Measurements from ENCODE around the gene SCAMP1.

Gene SCAMP1

DNA sequence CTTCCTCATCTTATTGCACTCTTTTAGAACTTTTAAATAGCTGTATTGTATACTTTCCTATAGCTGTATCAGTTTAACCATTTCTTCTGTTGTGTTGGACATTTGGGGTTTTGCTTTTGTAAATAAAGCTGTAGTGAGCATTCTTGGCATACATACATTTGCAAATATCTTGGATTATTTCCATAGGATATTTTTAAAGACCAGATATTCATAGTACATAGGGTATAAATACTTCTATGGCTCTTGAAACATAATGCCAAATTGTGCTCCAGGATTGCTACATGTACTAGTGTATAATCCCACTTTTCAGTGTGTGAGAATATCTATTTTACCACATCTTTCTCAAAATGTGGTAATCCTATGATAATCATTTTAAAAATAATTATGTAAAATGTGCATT, 51.2 kb downstream of the SCAMP1 start (continued):
- TF ChIP-seq, protein P1, sequence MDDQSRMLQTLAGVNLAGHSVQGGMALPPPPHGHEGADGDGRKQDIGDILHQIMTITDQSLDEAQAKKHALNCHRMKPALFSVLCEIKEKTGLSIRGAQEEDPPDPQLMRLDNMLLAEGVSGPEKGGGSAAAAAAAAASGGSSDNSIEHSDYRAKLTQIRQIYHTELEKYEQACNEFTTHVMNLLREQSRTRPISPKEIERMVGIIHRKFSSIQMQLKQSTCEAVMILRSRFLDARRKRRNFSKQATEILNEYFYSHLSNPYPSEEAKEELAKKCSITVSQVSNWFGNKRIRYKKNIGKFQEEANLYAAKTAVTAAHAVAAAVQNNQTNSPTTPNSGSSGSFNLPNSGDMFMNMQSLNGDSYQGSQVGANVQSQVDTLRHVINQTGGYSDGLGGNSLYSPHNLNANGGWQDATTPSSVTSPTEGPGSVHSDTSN (CRISPR knock-in tag; IDR thresholded peaks at IDR 0.05) = no peak
- TF ChIP-seq ZNF354C (tag by site-specific recombination; IDR thresholded peaks at IDR 0.05; ENCODE audit: borderline replicate concordance, low read depth) (no peak), ZFP3 (tag by site-specific recombination; IDR thresholded peaks at IDR 0.05; ENCODE audit: low read depth) (no peak), ZNF600 (tag by site-specific recombination; IDR thresholded peaks at IDR 0.05) (no peak), ZNF155 (tag by site-specific recombination; IDR thresholded peaks at IDR 0.05) (no peak), IKZF3 (tag by site-specific recombination; IDR thresholded peaks at IDR 0.05) (no peak), ZNF394 (tag by site-specific recombination; IDR thresholded peaks at IDR 0.05; ENCODE audit: borderline replicate concordance) (no peak), ZNF624 (tag by site-specific recombination; IDR thresholded peaks at IDR 0.05) (no peak), ZNF175 (tag by site-specific recombination; IDR thresholded peaks at IDR 0.05) (no peak), ZNF544 (tag by site-specific recombination; IDR thresholded peaks at IDR 0.05) (no peak)

GRCh38 chr5:78416677-78417425, 56.4 kb downstream of the SCAMP1 start:
- no peaks in the 10 kb centered on the region for H3K9me3 ChIP-seq (ENCODE audit: control insufficient read depth, insufficient read depth, low read depth, low read length)
- TF ChIP-seq ZNF133 (tag by site-specific recombination; IDR thresholded peaks at IDR 0.05) = peak; percentile 36; the same call in 1 of the 2 replicates
- no peak for TF ChIP-seq ZNF544 (tag by site-specific recombination; IDR thresholded peaks at IDR 0.05)
- no peak for TF ChIP-seq ZBTB8A (tag by site-specific recombination; IDR thresholded peaks at IDR 0.05)
- TF ChIP-seq, protein P2, sequence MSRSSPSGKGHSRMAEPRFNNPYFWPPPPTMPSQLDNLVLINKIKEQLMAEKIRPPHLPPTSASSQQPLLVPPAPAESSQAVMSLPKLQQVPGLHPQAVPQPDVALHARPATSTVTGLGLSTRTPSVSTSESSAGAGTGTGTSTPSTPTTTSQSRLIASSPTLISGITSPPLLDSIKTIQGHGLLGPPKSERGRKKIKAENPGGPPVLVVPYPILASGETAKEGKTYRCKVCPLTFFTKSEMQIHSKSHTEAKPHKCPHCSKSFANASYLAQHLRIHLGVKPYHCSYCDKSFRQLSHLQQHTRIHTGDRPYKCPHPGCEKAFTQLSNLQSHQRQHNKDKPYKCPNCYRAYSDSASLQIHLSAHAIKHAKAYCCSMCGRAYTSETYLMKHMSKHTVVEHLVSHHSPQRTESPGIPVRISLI (tag by site-specific recombination; IDR thresholded peaks at IDR 0.05) = no peak
- TF ChIP-seq ZNF837 (tag by site-specific recombination; IDR thresholded peaks at IDR 0.05) = no peak
- TF ChIP-seq, protein P3, sequence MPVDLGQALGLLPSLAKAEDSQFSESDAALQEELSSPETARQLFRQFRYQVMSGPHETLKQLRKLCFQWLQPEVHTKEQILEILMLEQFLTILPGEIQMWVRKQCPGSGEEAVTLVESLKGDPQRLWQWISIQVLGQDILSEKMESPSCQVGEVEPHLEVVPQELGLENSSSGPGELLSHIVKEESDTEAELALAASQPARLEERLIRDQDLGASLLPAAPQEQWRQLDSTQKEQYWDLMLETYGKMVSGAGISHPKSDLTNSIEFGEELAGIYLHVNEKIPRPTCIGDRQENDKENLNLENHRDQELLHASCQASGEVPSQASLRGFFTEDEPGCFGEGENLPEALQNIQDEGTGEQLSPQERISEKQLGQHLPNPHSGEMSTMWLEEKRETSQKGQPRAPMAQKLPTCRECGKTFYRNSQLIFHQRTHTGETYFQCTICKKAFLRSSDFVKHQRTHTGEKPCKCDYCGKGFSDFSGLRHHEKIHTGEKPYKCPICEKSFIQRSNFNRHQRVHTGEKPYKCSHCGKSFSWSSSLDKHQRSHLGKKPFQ (tag by site-specific recombination; IDR thresholded peaks at IDR 0.05) = no peak
- TF ChIP-seq REPIN1 (tag by site-specific recombination; IDR thresholded peaks at IDR 0.05; ENCODE audit: low read depth) = no peak
- TF ChIP-seq ZNF184 (tag by site-specific recombination; IDR thresholded peaks at IDR 0.05) = no peak
- no peak for TF ChIP-seq ZNF514 (tag by site-specific recombination; IDR thresholded peaks at IDR 0.05)
- POLR2A ChIA-PET = no interaction called here
- no peak overlapping the region for H3K4me3 ChIP-seq (ENCODE audit: low read depth, low read length)
- no peaks in the 10 kb centered on the region for H3K4me1 ChIP-seq (ENCODE audit: control insufficient read depth, insufficient read depth, low read length)
- CTCF ChIA-PET = interaction anchor here (0.9 kb wide), 1 partner anchor 72 kb away, joined by 6 read pairs; no protein-coding TSS in a partner anchor
- H3K36me3 ChIP-seq (ENCODE audit: control insufficient read depth in 2 of 2, insufficient read depth in 1 of 2, low read length in 2 of 2) = peaks cover 4 to 14% of the 10 kb centered on the region in 2 experiments; a peak in 2 of 3 replicates
- no peak overlapping the region for H3K27ac ChIP-seq (ENCODE audit: extremely low read depth, low read depth, low read length)

DNA sequence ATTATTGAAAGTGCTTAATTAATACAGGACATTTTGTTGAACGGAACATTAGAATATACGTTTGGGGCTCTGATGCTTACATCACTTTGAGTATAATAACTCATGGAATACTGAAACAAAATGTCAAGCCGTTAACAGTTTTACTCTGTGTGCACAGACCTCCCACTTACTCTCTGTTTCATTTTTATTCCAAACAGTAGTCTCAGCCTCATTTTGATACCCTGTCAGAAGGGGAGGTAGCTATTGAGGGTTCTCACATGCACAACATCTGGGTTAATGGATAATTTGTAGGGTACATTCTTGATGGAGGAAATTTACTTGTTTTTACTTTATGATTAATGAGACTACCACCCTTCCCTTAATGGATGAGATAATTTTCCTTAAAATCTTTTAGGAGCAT, 59.0 kb downstream of the SCAMP1 start:
- H3K4me1 ChIP-seq (ENCODE audit: control insufficient read depth, insufficient read depth, low read length) = no peaks in the 10 kb centered on the region
- peaks cover 8 to 14% of the 10 kb centered on the region in 2 experiments; a peak in 2 of 3 replicates for H3K36me3 ChIP-seq (ENCODE audit: control insufficient read depth in 2 of 2, insufficient read depth in 1 of 2, low read length in 2 of 2)
- H3K4me3 ChIP-seq (ENCODE audit: low read depth, low read length) = no peak overlapping the region
- no peaks in the 10 kb centered on the region for H3K9me3 ChIP-seq (ENCODE audit: control insufficient read depth, insufficient read depth, low read depth, low read length)
- H3K27ac ChIP-seq (ENCODE audit: extremely low read depth, low read depth, low read length) = no peak overlapping the region
- ChIA-PET CTCF (interaction anchor here (1.1 kb wide), 1 partner anchor 114 kb away, joined by 4 read pairs; no protein-coding TSS in a partner anchor), POLR2A (no interaction called here)
- TF ChIP-seq ZNF837 (tag by site-specific recombination; IDR thresholded peaks at IDR 0.05) (no peak), ZNF747 (tag by site-specific recombination; IDR thresholded peaks at IDR 0.05) (no peak), RBAK (tag by site-specific recombination; IDR thresholded peaks at IDR 0.05) (no peak), SCRT2 (tag by site-specific recombination; IDR thresholded peaks at IDR 0.05) (no peak), HOXC10 (CRISPR knock-in tag; IDR thresholded peaks at IDR 0.05) (no peak), TSHZ1 (tag by site-specific recombination; IDR thresholded peaks at IDR 0.05; ENCODE audit: borderline replicate concordance) (no peak), MEIS1 (CRISPR knock-in tag; IDR thresholded peaks at IDR 0.05; ENCODE audit: borderline replicate concordance) (no peak)
- TF ChIP-seq, protein P4, sequence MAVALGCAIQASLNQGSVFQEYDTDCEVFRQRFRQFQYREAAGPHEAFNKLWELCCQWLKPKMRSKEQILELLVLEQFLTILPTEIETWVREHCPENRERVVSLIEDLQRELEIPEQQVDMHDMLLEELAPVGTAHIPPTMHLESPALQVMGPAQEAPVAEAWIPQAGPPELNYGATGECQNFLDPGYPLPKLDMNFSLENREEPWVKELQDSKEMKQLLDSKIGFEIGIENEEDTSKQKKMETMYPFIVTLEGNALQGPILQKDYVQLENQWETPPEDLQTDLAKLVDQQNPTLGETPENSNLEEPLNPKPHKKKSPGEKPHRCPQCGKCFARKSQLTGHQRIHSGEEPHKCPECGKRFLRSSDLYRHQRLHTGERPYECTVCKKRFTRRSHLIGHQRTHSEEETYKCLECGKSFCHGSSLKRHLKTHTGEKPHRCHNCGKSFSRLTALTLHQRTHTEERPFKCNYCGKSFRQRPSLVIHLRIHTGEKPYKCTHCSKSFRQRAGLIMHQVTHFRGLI (tag by site-specific recombination; IDR thresholded peaks at IDR 0.05) = no peak
